ENCODE results near the gene ZNF845.

GRCh38 chr19:53389978-53390377, 56.4 kb downstream of the ZNF845 start:
- TF ChIP-seq CTCF (IDR thresholded peaks at IDR 0.05) (no peak), EZH2 (IDR thresholded peaks at IDR 0.05; ENCODE audit: borderline replicate concordance, insufficient read depth, low read depth, low read length, poor library complexity, severe bottlenecking) (no peak)

All from B cell (primary cell).